ENCODE measurements around the gene MAST3. TPM values are rescaled to one million over a fixed set of nuclear protein-coding genes. Genes with fewer than 3 reads are reported as not detected.
A peak's percentile ranks its signal among the peaks of the same experiment; 100 is the strongest.

MAST3 gene
- total RNA-seq, 1 experiment from 2014 or later: 14.1 TPM

DNA sequence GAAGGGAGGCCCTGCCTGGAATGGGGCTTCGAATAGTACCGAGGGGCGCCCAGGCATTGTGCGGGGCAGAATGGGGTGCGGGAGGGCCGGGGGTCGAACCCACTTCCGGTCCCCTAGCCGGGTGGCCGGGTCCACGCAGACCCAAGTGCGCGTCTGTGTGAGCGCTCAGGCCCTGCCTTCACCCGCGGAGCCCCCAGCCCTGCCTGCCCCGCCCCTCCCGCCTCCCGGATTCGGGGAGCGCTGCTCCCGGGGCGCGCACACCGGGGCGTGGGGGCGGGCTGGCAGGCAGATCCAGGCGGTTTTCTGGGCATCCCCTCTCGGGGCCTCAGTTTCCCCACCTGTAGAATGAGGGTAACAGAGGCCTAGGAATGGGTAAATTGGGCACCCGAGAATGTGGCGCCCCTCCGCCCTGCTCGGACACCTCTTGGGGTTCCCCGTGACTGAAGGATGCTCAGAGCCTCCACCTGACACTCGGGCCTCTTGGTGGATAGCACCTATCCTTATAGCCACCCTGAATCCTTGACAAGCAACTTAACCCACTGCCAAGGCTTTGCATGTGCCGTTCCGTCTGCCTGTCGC is 56.1 kb downstream of the MAST3 start:
- no peak for DNase-seq
- Histone ChIP-seq H3K4me2 (peak overlapping the region; percentile 98), H3K27me3 (ENCODE audit: insufficient read depth, low read depth) (no peaks in the 10 kb centered on the region), H3K79me2 (ENCODE audit: low read depth) (peaks cover 39% of the 10 kb centered on the region), H3K4me1 (replicated peaks; ENCODE audit: insufficient read depth) (peaks cover 15% of the 10 kb centered on the region), H3K36me3 (ENCODE audit: low read depth) (no peaks in the 10 kb centered on the region; the same call in 1 of the 2 replicates), H3K9me3 (ENCODE audit: insufficient read depth, low read depth) (no peaks in the 10 kb centered on the region), H3F3A (ENCODE audit: insufficient read depth, low read depth) (peaks cover 44% of the 10 kb centered on the region), H4K20me1 (ENCODE audit: insufficient read depth) (peaks cover 33% of the 10 kb centered on the region), H3K9me2 (ENCODE audit: insufficient read depth) (no peaks in the 10 kb centered on the region), H3K4me3 (peak overlapping the region; percentile 73), H2AFZ (peak overlapping the region; percentile 95), H3K27ac (peak overlapping the region; percentile 40)
- intact Hi-C loops (cut with micrococcal nuclease; ENCODE audit: unreplicated experiment): loop anchor here (2.0 to 5.0 kb wide), 4 partner anchors 39 to 259 kb away; partner anchors contain the start of gene MPV17L2
- ChIA-PET POLR2A (ENCODE audit: unreplicated experiment) (no interaction called here), CTCF (no interaction called here)
- TF ChIP-seq, protein P1, sequence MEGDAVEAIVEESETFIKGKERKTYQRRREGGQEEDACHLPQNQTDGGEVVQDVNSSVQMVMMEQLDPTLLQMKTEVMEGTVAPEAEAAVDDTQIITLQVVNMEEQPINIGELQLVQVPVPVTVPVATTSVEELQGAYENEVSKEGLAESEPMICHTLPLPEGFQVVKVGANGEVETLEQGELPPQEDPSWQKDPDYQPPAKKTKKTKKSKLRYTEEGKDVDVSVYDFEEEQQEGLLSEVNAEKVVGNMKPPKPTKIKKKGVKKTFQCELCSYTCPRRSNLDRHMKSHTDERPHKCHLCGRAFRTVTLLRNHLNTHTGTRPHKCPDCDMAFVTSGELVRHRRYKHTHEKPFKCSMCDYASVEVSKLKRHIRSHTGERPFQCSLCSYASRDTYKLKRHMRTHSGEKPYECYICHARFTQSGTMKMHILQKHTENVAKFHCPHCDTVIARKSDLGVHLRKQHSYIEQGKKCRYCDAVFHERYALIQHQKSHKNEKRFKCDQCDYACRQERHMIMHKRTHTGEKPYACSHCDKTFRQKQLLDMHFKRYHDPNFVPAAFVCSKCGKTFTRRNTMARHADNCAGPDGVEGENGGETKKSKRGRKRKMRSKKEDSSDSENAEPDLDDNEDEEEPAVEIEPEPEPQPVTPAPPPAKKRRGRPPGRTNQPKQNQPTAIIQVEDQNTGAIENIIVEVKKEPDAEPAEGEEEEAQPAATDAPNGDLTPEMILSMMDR (conservative IDR thresholded peaks at IDR 0.05): no peak
- BruUV-seq (replicated peaks): no TSS peak

- H3K36me3 ChIP-seq (ENCODE audit: low read depth): peaks cover 5% of the 10 kb centered on the region; the same call in 1 of the 2 replicates
- peaks cover 39% of the 10 kb centered on the region for H3K79me2 ChIP-seq (ENCODE audit: low read depth)
- H3K9me2 ChIP-seq (ENCODE audit: insufficient read depth): no peaks in the 10 kb centered on the region
- H3K27me3 ChIP-seq (ENCODE audit: insufficient read depth, low read depth): no peaks in the 10 kb centered on the region
- H3K9me3 ChIP-seq (ENCODE audit: insufficient read depth, low read depth): no peaks in the 10 kb centered on the region
- H2AFZ ChIP-seq: no peak overlapping the region
- no peak for DNase-seq
- CTCF ChIA-PET: interaction anchor here (0.5 kb wide), 1 partner anchor 11 kb away, joined by 5 read pairs; no protein-coding TSS in a partner anchor
- intact Hi-C loops (cut with micrococcal nuclease; ENCODE audit: unreplicated experiment): loop anchor here (5.0 kb wide), 1 partner anchor 148 kb away; the partner anchor contains the start of gene ARRDC2
- no peak overlapping the region for H3K4me3 ChIP-seq
- POLR2A ChIA-PET (ENCODE audit: unreplicated experiment): no interaction called here
- no TSS peak for BruUV-seq (replicated peaks)
- peaks cover 34% of the 10 kb centered on the region for H4K20me1 ChIP-seq (ENCODE audit: insufficient read depth)
- H3F3A ChIP-seq (ENCODE audit: insufficient read depth, low read depth): peaks cover 57% of the 10 kb centered on the region
- H3K27ac ChIP-seq: no peak overlapping the region
- TF ChIP-seq EZH2 (IDR thresholded peaks at IDR 0.05; ENCODE audit: low read depth): no peak
- TF ChIP-seq, protein P1 (conservative IDR thresholded peaks at IDR 0.05): no peak
- no peak overlapping the region for H3K4me2 ChIP-seq
- H3K4me1 ChIP-seq (replicated peaks; ENCODE audit: insufficient read depth): peaks cover 15% of the 10 kb centered on the region
Observed at GRCh38 chr19:18155095-18156087, 57.8 kb downstream of the MAST3 start.

GRCh38 chr19:18156268-18156667 is 58.7 kb downstream of the MAST3 start:
- Histone ChIP-seq H3K4me1 (replicated peaks; ENCODE audit: insufficient read depth) (peaks cover 15% of the 10 kb centered on the region), H3K27ac (no peak overlapping the region)

More at GRCh38 chr19:18156268-18156667, 58.7 kb downstream of the MAST3 start:
- H3K4me3 ChIP-seq: no peak overlapping the region
- TF ChIP-seq EZH2 (IDR thresholded peaks at IDR 0.05; ENCODE audit: low read depth): no peak
- TF ChIP-seq, protein P1 (conservative IDR thresholded peaks at IDR 0.05): no peak
- H3K27me3 ChIP-seq (ENCODE audit: insufficient read depth, low read depth): no peaks in the 10 kb centered on the region
- peaks cover 34% of the 10 kb centered on the region for H4K20me1 ChIP-seq (ENCODE audit: insufficient read depth)
- H3K79me2 ChIP-seq (ENCODE audit: low read depth): peaks cover 39% of the 10 kb centered on the region
- no peaks in the 10 kb centered on the region for H3K9me3 ChIP-seq (ENCODE audit: insufficient read depth, low read depth)
- peaks cover 6% of the 10 kb centered on the region; the same call in 1 of the 2 replicates for H3K36me3 ChIP-seq (ENCODE audit: low read depth)
- ChIA-PET CTCF (no interaction called here), POLR2A (ENCODE audit: unreplicated experiment) (interaction anchor here (0.6 kb wide), 1 partner anchor 36 kb away, joined by 3 read pairs; the partner anchor contains the start of gene MPV17L2)
- intact Hi-C loops (cut with micrococcal nuclease; ENCODE audit: unreplicated experiment): loop anchor here (5.0 kb wide), 1 partner anchor 149 kb away; the partner anchor contains the start of gene ARRDC2
- peaks cover 54% of the 10 kb centered on the region for H3F3A ChIP-seq (ENCODE audit: insufficient read depth, low read depth)
- no TSS peak for BruUV-seq (replicated peaks)
- no peaks in the 10 kb centered on the region for H3K9me2 ChIP-seq (ENCODE audit: insufficient read depth)
- DNase-seq: no peak
- no peak overlapping the region for H3K4me2 ChIP-seq
- no peak overlapping the region for H2AFZ ChIP-seq

Data from PC-9 (cell line).